Measurements from ENCODE around the gene NAV2.

The NAV2 gene

GRCh38 chr11:19746086-19746485 is 33.4 kb downstream of the NAV2 start:
- Histone ChIP-seq H3K4me3 (ENCODE audit: low read length) (no peak overlapping the region), H3K4me1 (ENCODE audit: insufficient read depth, low read length) (no peaks in the 10 kb centered on the region)

GRCh38 chr11:19747634-19748033 is 35.0 kb downstream of the NAV2 start:
- no peaks in the 10 kb centered on the region for H3K27me3 ChIP-seq (ENCODE audit: insufficient read depth, low read length)
- no peaks in the 10 kb centered on the region for H3K36me3 ChIP-seq (ENCODE audit: insufficient read depth, low read length)
- no peak overlapping the region for H3K4me3 ChIP-seq (ENCODE audit: low read length)
- H3K9me3 ChIP-seq (ENCODE audit: low read length), result peaks cover 7% of the 10 kb centered on the region
- H2AFZ ChIP-seq (ENCODE audit: low read depth, low read length), result no peak overlapping the region
- H3K4me1 ChIP-seq (ENCODE audit: insufficient read depth, low read length), result no peaks in the 10 kb centered on the region

More at GRCh38 chr11:19746086-19746485, 33.4 kb downstream of the NAV2 start:
- H3K27me3 ChIP-seq (ENCODE audit: insufficient read depth, low read length), result no peaks in the 10 kb centered on the region
- peaks cover 7% of the 10 kb centered on the region for H3K9me3 ChIP-seq (ENCODE audit: low read length)
- no peak overlapping the region for H2AFZ ChIP-seq (ENCODE audit: low read depth, low read length)
- H3K36me3 ChIP-seq (ENCODE audit: insufficient read depth, low read length), result no peaks in the 10 kb centered on the region

GRCh38 chr11:19751055-19751454 is 38.4 kb downstream of the NAV2 start:
- peaks cover under 1% of the 10 kb centered on the region for H3K9me3 ChIP-seq (ENCODE audit: low read length)
- H2AFZ ChIP-seq (ENCODE audit: low read depth, low read length), result no peak overlapping the region
- peaks cover 23% of the 10 kb centered on the region for H3K4me1 ChIP-seq (ENCODE audit: insufficient read depth, low read length)
- no peaks in the 10 kb centered on the region for H3K36me3 ChIP-seq (ENCODE audit: insufficient read depth, low read length)
- H3K27me3 ChIP-seq (ENCODE audit: insufficient read depth, low read length), result no peaks in the 10 kb centered on the region
- no peak overlapping the region for H3K4me3 ChIP-seq (ENCODE audit: low read length)

- H3K9me3 ChIP-seq (ENCODE audit: low read length), result no peaks in the 10 kb centered on the region
- H3K36me3 ChIP-seq (ENCODE audit: insufficient read depth, low read length), result no peaks in the 10 kb centered on the region
- no peak overlapping the region for H2AFZ ChIP-seq (ENCODE audit: low read depth, low read length)
- no peak overlapping the region for H3K4me3 ChIP-seq (ENCODE audit: low read length)
- H3K4me1 ChIP-seq (ENCODE audit: insufficient read depth, low read length), result peaks cover 36% of the 10 kb centered on the region
- H3K27me3 ChIP-seq (ENCODE audit: insufficient read depth, low read length), result no peaks in the 10 kb centered on the region
Measured at GRCh38 chr11:19753451-19754106, 40.9 kb downstream of the NAV2 start.

- no peaks in the 10 kb centered on the region for H3K27me3 ChIP-seq (ENCODE audit: insufficient read depth, low read length)
- no peaks in the 10 kb centered on the region for H3K9me3 ChIP-seq (ENCODE audit: low read length)
- no peaks in the 10 kb centered on the region for H3K36me3 ChIP-seq (ENCODE audit: insufficient read depth, low read length)
- no peak overlapping the region for H3K4me3 ChIP-seq (ENCODE audit: low read length)
- no peak overlapping the region for H2AFZ ChIP-seq (ENCODE audit: low read depth, low read length)
- H3K4me1 ChIP-seq (ENCODE audit: insufficient read depth, low read length), result peaks cover 36% of the 10 kb centered on the region
Measured at GRCh38 chr11:19756675-19757475, 44.2 kb downstream of the NAV2 start.

GRCh38 chr11:19759389-19759788 is 46.8 kb downstream of the NAV2 start:
- Histone ChIP-seq H3K4me3 (ENCODE audit: low read length) (no peak overlapping the region), H3K9me3 (ENCODE audit: low read length) (no peaks in the 10 kb centered on the region), H3K27me3 (ENCODE audit: insufficient read depth, low read length) (no peaks in the 10 kb centered on the region)

GRCh38 chr11:19762266-19762665 is 49.6 kb downstream of the NAV2 start:
- H2AFZ ChIP-seq (ENCODE audit: low read depth, low read length), result no peak overlapping the region
- no peaks in the 10 kb centered on the region for H3K36me3 ChIP-seq (ENCODE audit: insufficient read depth, low read length)
- H3K4me1 ChIP-seq (ENCODE audit: insufficient read depth, low read length), result peaks cover 12% of the 10 kb centered on the region
- H3K27me3 ChIP-seq (ENCODE audit: insufficient read depth, low read length), result no peaks in the 10 kb centered on the region
- H3K9me3 ChIP-seq (ENCODE audit: low read length), result no peaks in the 10 kb centered on the region
- no peak overlapping the region for H3K4me3 ChIP-seq (ENCODE audit: low read length)

More at GRCh38 chr11:19759389-19759788, 46.8 kb downstream of the NAV2 start:
- Histone ChIP-seq H2AFZ (ENCODE audit: low read depth, low read length) (no peak overlapping the region), H3K4me1 (ENCODE audit: insufficient read depth, low read length) (peaks cover 35% of the 10 kb centered on the region), H3K36me3 (ENCODE audit: insufficient read depth, low read length) (no peaks in the 10 kb centered on the region)

GRCh38 chr11:19763330-19763729 is 50.7 kb downstream of the NAV2 start:
- Histone ChIP-seq H2AFZ (ENCODE audit: low read depth, low read length) (no peak overlapping the region), H3K9me3 (ENCODE audit: low read length) (no peaks in the 10 kb centered on the region), H3K36me3 (ENCODE audit: insufficient read depth, low read length) (no peaks in the 10 kb centered on the region), H3K4me3 (ENCODE audit: low read length) (no peak overlapping the region), H3K27me3 (ENCODE audit: insufficient read depth, low read length) (no peaks in the 10 kb centered on the region), H3K4me1 (ENCODE audit: insufficient read depth, low read length) (peaks cover 11% of the 10 kb centered on the region)

- Histone ChIP-seq H2AFZ (ENCODE audit: low read depth, low read length) (no peak overlapping the region), H3K27me3 (ENCODE audit: insufficient read depth, low read length) (no peaks in the 10 kb centered on the region), H3K4me3 (ENCODE audit: low read length) (no peak overlapping the region), H3K9me3 (ENCODE audit: low read length) (no peaks in the 10 kb centered on the region), H3K36me3 (ENCODE audit: insufficient read depth, low read length) (no peaks in the 10 kb centered on the region), H3K4me1 (ENCODE audit: insufficient read depth, low read length) (peaks cover 18% of the 10 kb centered on the region)
Measured at GRCh38 chr11:19766206-19766605, 53.6 kb downstream of the NAV2 start.

- Histone ChIP-seq H3K27me3 (ENCODE audit: insufficient read depth, low read length) (no peaks in the 10 kb centered on the region), H3K9me3 (ENCODE audit: low read length) (no peaks in the 10 kb centered on the region), H2AFZ (ENCODE audit: low read depth, low read length) (no peak overlapping the region), H3K4me1 (ENCODE audit: insufficient read depth, low read length) (peaks cover 24% of the 10 kb centered on the region), H3K36me3 (ENCODE audit: insufficient read depth, low read length) (no peaks in the 10 kb centered on the region), H3K4me3 (ENCODE audit: low read length) (no peak overlapping the region)
Measured at GRCh38 chr11:19766810-19767209, 54.2 kb downstream of the NAV2 start.

GRCh38 chr11:19767627-19768151 is 55.1 kb downstream of the NAV2 start:
- no peak overlapping the region for H3K4me3 ChIP-seq (ENCODE audit: low read length)
- peaks cover 33% of the 10 kb centered on the region for H3K4me1 ChIP-seq (ENCODE audit: insufficient read depth, low read length)

GRCh38 chr11:19768197-19768596 is 55.6 kb downstream of the NAV2 start:
- H3K27me3 ChIP-seq (ENCODE audit: insufficient read depth, low read length), result no peaks in the 10 kb centered on the region
- H3K36me3 ChIP-seq (ENCODE audit: insufficient read depth, low read length), result no peaks in the 10 kb centered on the region
- no peaks in the 10 kb centered on the region for H3K9me3 ChIP-seq (ENCODE audit: low read length)
- H3K4me1 ChIP-seq (ENCODE audit: insufficient read depth, low read length), result peaks cover 33% of the 10 kb centered on the region
- H3K4me3 ChIP-seq (ENCODE audit: low read length), result no peak overlapping the region
- H2AFZ ChIP-seq (ENCODE audit: low read depth, low read length), result no peak overlapping the region

More at GRCh38 chr11:19767627-19768151, 55.1 kb downstream of the NAV2 start:
- Histone ChIP-seq H3K36me3 (ENCODE audit: insufficient read depth, low read length) (no peaks in the 10 kb centered on the region), H2AFZ (ENCODE audit: low read depth, low read length) (no peak overlapping the region), H3K9me3 (ENCODE audit: low read length) (no peaks in the 10 kb centered on the region), H3K27me3 (ENCODE audit: insufficient read depth, low read length) (no peaks in the 10 kb centered on the region)

GRCh38 chr11:19768815-19769214 is 56.2 kb downstream of the NAV2 start:
- no peak overlapping the region for H3K4me3 ChIP-seq (ENCODE audit: low read length)
- H3K4me1 ChIP-seq (ENCODE audit: insufficient read depth, low read length), result peaks cover 27% of the 10 kb centered on the region
- H3K27me3 ChIP-seq (ENCODE audit: insufficient read depth, low read length), result no peaks in the 10 kb centered on the region
- no peaks in the 10 kb centered on the region for H3K9me3 ChIP-seq (ENCODE audit: low read length)
- no peaks in the 10 kb centered on the region for H3K36me3 ChIP-seq (ENCODE audit: insufficient read depth, low read length)
- H2AFZ ChIP-seq (ENCODE audit: low read depth, low read length), result no peak overlapping the region

Data from neuron (in vitro differentiated cells).